GM18511 (cell line): ENCODE results near the gene ETFBKMT.

Experiments
- ATAC-seq: cut with Tn5 transposase; IDR thresholded peaks from one replicate; pipeline ENCODE4 v1.9.1; 2021; ENCODE audit warnings: mild to moderate bottlenecking, moderate library complexity; ENCODE audit not compliant: unreplicated experiment

The ETFBKMT gene, protein sequence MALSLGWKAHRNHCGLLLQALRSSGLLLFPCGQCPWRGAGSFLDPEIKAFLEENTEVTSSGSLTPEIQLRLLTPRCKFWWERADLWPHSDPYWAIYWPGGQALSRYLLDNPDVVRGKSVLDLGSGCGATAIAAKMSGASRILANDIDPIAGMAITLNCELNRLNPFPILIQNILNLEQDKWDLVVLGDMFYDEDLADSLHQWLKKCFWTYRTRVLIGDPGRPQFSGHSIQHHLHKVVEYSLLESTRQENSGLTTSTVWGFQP

DNA sequence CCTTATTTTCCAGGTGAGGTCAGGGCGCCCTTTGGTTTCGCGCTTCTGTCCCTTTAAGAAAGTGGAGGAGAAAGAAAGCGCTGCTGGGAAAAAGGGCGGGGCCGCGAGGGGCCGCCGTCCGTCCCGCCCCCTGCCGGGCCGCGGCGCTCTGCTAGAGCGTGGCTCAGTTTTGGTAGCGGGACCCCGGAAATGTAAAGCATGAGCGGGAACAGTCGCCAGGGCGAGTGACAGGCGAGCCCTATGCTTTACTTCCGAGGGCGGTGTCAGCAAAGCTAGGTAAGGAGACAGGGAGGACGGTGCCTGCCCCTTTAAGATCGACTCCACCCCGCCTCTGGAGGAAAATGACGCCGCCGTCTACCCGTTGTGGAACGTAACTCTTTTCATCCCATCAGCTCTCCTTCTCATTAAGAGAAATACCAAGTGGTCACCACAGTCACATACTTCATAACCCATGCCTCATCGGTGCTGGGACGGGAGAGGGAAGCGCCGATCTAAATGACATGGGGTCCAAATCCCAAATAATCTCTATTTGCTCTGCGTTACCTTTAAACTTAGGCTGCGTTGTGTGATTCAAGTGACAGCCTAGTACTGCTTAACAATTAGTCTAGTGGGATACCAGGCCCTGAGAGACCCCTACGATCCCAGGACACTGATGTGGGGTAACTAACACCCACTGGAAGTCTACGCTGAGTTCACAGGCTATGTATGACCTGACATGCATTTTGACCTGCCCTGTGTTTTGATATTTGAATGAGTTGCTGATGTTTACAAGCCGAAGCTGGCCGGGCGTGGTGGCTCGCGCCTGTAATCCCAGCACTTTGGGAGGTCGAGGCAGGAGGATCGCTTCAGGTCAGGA is at the start of gene ETFBKMT:
TSS of gene ETFBKMT (plus strand) at position 602 of the 856 bp plus-strand sequence. CDS start 2,266 bp downstream, outside the sequence.
- ATAC-seq: peak; percentile 97

DNA sequence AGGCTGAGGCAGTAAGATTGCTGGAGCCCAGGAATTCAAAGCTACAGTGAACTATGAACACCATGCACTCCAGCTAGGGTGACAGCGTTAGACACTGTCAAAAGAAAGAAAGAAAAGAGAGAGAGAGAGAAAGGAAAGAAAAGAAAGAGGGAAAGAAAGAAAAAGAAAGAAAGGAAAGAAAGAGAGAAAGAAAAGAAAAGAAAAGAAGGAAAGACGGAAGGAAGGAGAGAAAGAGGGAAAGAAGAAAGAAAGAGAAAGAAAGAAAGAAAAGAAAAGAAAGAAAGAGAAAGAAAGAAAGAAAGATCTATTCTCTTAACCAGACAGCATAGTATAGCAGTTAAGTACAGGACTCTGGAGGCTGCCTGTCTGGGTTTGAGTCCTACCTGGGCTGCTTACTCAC is 46.7 kb upstream of the ETFBKMT start:
- no peak for ATAC-seq

DNA sequence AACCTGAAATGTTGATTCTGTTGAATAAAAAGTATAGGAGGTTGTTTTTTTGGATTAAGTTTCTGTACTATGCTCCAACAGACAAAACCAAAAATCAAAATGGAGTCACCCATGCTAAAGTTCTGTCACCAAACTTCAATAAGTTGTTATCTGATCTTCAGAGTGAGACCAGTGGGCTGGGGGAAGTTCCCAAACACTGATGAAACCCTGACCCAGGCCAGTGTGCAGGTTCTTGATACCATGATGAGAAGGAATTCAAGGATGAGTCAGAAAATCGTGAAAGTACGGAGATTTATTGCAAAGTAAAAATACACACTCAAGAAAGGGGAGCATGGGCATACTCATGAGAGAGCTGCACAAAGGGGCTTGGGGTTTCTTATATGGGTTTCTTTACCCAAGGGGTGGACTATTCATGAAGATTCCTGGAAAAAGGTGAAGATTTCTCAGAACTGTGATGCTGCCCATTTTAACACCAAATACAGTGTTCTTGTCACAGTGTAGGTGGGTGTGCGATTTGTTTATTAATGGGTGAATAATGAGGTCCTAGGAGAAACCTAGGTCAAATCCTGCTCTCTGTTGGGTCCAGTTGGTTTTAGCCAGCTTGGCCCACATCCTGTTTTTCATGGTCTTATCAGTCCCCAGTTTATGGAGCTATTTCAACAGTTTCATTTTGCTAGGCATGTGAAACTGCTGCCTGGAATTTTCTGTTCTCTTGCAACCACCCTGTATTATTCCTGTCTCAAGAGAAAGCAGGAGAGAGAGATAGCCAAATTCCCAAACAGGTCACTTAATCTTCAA is 41.1 kb upstream of the ETFBKMT start:
- ATAC-seq: no peak

DNA sequence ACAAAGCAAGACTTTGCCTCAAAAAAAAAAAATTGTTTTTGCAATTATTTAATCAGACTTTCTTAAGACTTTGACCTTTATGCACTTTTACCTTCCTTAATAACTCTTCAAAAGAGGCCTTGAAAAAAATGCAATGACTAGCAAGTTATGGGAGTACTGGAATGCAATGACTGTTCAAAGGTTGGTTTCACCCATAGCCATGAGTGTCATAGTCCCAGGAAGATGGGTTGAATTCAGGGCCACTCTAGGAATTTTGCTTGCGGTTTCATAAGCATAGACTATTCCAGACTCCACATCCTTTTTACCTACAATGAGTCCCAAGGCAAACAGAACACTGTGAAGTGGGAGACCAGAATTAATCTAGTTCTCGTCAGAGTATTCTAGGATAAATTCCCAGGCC is 39.2 kb upstream of the ETFBKMT start:
- no peak for ATAC-seq

DNA sequence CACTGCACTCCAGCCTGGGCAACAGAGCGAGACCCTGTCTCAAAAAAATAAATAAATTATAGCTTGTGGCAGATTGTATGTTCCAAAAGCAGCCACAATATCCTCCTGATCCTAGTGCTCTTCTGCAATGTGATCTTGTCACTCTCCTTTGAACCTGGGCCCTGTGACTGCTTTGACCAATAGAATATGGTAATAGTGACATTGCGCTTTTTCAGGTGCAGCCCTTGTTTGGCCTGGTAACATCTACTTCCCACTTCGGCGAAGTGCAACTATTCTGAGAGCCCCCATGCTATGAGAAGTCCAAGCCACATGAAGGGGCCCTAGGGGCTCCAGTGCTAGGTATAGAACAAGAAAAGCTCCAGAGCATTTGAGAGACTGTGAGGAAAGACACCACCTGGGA is 37.5 kb upstream of the ETFBKMT start:
- no peak for ATAC-seq

DNA sequence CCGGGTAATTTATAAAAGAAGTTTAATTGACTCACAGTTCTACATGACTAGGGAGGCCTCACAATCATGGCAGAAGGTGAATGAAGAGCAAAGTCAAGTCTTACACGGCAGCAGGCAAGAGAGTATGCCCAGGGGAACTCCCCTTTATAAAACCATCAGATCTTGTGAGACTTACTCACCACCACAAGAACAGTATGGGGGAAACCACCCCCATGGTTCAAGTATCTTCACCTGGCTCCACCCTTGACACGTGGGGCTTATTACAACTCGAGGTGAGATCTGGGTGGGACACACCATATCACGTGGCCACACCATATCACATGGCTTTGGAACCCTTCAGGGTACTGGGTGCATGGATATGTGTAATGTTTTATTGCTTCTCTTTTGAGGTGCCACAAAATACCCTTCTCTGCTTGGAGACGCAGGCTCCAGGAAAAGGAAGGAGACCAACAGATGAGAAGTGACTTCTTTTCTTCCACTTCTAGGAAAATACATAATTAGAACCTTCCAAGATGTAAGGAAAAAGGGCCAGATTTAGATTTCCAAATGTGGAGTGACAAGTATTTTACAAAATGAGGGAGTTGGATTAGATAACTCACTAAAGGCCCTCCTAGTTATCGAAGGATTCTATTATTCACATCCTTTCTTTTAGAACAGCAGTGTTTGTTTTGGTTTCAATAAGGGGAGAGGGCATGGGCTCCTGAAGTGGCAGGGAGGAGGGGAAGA is 33.1 kb upstream of the ETFBKMT start:
- no peak for ATAC-seq

DNA sequence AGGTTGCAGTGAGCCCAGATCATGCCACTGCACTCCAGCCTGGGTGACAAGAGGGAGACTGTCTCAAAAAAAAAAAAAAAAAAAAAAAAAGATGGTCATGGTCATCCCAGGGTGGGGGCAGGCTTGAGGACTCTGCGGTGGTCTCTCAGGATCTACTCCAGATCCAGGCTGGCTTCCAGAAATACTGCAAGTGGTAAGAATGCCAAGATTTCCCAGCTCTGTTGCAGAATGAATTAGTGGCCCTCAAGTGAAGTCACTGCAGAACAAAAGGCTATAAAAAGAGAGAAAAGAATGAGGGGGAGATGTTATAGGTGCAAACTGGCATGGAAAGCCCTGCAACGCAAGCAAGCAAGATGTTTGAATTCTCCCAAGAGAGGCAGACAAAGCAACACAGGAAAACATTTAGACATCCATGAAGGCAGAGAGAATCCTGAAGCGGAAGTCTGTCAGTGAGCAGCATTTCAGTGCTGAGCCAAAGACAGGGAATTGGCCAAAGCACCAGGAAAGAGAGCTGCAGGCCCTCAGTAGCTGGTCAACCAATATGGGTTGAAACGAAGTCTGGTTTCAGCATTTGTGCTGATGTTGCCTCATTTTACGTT is 31.9 kb upstream of the ETFBKMT start:
- ATAC-seq: no peak

DNA sequence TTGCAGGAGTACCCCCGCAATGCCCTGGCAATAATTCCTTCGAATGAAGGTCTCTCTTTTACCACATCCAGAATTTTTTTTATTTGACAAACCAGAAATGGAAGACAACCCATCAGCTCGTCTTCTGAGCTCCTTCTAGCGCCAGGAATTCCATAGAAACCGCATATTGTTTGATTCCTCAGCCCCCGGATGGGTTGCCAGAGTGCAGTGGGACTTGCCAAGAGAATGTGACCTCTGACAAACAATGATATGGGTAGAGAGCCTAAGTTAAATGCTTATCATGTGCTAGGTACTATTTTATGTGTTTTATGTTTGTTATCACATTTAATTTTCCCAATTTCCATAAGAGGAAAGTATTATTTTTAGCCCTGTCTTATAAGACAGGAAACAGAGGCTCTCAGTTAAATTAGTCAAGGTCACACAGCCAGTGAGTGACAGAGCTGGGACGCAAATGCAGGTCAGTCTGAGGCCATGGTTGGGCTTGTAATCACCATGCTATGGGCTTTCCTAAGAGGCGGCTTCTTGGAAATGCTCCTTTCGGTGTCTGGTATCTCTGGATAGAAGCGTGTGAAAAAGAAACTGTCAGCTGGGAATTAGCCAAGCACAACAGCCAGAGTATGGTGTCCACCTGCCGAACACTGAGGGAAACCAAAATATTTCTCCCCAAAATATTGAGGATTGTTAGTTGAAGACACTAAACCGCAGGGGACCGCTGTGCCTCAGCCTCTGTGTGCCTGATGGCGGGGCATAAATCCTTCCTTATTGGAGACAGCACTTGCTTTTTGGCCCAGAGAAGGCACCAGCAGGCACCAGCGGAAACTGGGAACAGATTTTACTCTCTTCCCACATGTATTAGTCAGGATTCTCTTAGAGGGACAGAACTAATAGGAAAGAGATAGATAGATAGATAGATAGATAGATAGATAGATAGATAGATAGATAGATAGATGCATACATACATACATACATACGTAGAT is 29.4 kb upstream of the ETFBKMT start:
- ATAC-seq: no peak

DNA sequence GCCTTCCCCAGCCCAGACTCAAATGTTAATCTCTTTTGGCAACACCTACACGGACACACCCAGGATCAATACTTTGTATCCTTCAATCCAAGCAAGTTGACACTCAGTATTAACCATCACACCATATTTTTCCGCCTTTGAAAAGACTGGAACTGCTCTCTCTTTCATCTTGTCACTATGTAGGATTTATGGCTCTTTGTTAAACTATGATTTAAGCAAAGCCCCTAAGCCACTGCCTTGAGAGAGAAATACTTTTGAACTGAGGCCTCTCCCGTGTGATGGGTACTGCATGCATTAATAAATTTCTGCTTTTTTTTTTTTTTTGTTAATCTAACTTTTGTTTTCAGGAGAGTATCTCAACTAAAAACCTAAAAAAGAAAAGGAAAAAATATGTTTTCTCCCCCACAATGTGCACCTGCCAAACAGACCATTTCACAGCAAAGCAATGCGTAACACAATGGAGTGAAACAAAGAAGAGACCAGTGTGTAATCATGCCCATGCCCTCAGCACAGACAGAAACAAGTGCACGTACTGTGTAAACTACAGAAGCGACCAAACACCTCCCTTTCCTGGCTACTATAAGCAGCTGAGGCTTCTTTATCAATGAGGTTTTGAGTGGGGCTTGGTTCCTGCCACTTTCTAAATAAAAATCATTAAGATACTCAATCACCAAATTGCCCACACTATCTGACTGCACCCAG is 28.3 kb upstream of the ETFBKMT start:
- ATAC-seq: no peak

DNA sequence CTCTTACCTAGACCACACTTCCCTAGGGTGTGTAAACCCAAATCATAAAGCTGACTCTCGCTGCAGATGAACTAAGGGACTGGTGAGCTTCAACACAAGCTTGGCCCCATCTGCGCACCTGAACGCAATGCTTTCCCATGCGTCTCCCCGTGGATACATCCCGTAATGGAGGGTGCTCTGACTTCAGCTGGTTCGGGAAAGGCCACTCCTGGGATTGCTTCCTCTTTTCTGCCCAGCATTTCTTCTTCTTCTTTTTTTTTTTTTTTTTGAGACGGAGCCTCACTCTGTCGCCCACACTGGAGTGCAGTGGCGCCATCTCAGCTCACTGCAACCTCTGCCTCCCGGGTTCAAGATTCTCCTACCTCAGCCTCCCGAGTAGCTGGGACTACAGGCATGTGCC is 27.7 kb upstream of the ETFBKMT start:
- no peak for ATAC-seq

DNA sequence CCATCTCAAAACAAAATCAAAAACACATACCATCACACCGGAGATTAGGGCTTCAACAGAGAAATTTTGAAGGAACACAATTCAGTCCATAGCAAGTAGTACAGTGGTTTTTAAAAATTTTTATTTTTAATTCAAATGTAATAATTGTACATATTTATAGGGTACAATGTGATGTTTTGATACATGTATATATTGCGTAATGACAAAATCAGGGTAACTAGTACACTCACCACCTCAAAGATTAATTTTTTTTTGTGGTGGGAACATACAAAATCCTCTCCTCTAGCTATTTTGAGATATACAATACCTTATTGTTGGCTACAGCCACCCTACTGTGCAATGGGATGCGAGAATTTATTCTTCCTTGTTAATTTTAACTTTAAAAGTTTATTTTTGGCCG is 26.0 kb upstream of the ETFBKMT start:
- ATAC-seq: no peak

DNA sequence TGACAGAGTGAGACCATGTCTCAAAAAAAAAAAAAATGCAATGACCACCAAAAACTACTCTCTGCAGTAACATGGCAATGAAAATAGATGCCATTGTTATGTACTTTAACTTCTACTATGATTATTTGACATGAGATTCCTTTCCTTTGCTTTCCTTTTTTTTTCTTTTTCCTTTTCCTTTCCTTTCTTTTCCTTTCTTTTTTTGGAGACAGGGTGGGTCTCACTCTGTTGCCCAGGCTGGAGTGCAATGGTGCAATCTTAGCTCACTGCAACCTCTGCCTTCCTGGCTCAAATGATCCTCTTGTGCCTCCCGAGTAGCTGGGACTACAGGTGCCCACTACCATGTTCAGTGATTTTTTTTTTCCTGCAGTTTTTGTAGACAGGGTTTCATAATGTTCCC is 24.9 kb upstream of the ETFBKMT start:
- ATAC-seq: no peak

DNA sequence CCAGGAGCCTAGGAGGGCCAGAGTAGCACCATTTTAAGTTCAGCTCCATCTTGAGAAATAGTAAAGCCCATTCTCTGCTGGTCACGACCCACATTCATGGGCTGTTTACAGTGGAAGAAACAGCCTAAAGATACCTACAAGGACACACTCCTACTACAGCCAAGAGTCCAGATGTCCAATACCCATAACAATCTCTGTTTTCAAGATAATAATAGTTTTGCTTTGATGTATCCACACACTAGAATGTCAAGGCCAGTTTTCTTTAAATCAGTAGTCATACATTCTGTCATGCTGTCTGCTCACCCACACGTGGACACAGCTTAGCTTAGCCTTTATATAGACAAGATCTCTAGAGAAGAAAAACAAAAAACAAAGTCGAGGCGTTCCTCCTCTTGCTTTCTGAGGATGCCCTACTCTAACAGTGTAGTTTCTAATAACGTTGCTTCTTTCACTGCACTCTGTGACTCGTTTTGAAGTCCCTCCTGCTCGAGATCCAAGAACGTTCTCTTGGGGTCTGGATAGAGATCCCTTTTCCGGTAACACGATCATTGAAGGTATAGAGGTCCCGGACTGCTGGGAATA is 17.9 kb upstream of the ETFBKMT start:
- ATAC-seq: no peak

DNA sequence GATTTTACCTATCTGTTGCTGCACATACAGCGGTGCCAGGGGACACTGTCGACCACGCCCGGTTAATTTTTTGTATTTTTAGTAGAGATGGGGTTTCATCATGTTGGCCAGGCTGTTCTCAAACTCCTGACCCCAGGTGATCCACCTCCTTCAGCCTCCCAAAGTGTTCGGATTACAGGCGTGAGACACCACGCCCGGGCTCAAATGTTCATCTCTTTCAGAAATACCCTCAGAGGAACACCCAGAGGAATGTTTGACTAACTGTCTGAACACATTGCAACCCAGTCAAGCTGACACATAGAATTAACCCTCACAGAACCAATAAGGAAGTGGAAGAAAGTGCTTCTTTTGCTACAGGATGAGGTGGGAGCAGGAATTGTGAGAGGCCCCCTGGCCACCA is 15.0 kb upstream of the ETFBKMT start:
- no peak for ATAC-seq

DNA sequence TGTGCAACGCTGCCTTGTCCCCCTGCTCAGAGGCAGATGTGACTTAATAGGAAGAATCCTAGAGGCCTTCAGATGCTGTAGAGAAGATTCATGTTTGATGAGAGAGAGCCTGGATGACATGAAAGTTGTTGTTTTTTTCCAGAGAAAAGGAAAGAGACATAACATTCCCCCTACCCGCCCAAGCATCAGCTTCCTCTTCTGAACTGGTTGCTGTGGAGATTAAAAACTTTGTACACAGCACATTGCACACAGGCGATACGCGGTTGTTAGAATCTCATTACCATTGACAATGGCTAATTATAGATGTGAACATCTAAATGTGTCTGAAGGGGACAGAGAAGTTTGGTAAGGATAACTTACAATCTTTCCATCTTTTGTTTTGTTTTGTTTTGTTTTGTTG is 13.6 kb upstream of the ETFBKMT start:
- ATAC-seq: no peak

DNA sequence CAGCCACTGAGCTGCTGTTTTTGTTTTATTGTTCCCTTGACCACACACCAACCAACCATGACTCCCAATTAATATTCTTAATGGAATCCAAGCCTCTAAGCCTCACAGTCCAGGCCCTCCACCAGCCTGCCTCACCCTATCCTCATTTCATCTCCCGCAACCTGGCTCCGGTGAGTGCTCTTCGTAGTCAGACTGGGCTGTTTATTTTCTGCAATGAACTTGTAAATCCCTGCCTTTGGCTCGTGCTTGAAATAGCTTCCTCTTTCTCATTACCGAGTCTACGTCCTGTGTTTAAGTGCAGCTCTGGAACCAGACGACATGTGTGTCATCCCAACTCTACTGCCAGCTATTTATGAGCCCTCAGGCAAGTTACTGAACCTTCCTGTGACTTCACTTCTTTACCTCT is 12.4 kb upstream of the ETFBKMT start:
- no peak for ATAC-seq

DNA sequence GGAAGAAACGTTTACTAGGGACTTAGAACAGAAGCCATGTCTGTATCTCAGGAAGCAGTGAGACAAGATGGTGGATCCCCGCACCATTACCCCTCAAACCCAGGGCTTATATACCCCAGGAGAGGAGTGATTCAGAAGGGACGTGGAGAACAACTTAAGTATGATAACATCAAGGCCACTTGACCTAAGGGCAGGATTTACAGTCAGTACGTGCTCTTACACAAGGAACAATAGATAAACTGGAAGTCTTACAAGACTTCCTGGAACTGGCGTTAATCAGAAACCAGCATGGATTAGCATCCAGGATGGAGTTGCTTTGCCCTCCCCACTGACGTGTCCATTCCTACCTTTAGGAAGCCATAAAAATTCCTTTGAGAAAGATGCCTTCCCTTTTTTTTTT is 8.6 kb upstream of the ETFBKMT start:
- ATAC-seq: no peak

DNA sequence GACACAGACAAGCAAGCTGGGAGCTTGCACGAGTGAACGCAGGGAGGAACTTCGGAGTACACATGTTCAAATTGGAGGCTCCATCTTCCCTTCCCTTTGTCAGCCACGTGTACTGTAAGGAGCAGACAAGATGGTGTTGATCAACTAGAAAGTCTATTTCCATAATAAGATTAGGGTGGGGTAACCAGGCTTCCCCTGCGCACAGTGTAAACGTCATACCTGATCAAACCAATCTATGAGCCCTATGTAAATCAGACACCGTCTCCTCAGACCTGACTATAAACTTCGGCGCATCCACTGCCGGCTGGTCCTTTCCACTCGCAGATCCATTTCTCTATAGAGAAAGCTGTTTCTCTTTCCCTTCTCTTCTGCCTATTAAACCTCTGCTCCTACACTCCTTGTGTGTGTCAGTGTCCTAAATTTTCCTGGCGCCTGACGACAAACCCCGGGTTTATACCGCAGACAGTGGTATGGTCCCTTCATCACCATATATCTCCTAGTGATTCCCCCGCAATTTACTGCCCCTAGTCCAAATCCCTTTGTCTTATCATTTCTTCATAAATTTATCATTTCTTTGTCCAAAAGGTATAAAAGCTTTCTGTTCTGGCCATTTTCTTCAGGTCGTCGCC is 7.5 kb upstream of the ETFBKMT start:
- ATAC-seq: no peak
